Measurements from ENCODE around the gene HOXC12.

HOXC12 gene

DNA sequence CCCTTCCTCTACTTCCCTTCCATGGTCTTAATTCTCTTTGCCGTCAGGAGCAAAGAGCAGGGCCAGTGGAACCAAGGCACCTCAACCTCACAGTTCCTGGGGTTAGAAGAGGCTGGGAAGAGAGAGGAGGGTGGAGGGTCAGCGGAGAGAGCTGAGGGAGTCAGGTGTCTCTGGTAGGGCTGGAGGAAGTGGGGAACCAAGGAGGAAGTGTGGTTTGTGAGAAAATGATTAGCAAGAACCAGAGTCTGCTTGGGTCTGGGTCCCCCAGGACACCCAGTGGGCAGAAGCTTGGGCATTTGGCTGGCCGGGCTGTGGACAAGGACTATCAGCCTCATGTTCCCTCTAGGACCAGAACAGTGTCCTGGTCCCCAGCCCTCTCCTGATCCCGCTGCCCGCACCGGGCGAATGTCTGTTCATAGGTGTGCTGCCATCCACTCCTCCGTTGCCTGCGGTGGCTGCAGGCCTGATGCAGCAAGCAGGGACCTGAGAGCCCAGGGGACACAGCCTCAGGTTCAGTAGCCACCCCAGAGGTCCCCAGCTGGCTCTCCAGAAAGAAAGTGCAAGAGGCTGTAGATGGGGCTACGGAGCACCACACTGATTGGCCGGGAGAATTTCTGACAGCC, 2.3 kb downstream of the HOXC12 start:
- DNase-seq = no peak

DNA sequence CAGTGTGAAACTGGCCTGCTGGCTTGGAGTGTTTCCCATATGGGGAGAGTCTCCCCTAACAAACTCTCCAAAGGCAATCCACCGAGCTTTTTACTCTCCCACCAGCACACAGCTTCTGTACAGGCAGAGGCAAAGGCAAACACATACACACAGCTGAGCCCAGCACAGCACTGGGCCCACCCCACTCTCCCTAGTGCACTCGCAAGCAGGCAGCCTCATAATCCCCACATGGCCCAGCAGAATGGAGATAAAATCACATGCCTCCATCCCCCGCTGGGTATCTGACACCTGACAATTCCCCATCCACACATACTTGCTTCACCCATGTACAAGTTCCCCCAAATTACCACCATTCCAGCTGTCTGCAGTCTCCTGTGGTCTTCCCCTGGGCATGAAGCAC, 3.4 kb downstream of the HOXC12 start:
- no peak for DNase-seq

DNA sequence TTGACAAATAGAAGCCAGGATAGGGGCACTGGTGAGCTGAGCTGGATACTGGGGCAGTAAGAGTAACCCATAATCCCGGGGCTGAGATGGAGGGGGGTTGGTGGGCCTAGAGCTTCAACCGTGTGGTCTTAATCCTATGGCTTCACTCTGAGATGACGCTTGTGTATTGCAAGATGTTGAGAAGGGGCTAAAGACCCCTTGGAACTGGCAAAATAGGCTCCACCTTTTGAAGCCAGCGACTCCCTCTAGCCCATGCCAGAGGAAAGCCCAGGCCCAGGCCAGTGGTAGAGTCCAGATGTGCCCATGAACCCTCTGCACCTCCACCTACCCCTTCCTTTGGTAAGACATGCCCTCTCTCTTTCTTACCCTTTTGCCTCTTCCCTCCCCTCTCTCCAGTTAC, 4.6 kb downstream of the HOXC12 start:
- DNase-seq = no peak

DNA sequence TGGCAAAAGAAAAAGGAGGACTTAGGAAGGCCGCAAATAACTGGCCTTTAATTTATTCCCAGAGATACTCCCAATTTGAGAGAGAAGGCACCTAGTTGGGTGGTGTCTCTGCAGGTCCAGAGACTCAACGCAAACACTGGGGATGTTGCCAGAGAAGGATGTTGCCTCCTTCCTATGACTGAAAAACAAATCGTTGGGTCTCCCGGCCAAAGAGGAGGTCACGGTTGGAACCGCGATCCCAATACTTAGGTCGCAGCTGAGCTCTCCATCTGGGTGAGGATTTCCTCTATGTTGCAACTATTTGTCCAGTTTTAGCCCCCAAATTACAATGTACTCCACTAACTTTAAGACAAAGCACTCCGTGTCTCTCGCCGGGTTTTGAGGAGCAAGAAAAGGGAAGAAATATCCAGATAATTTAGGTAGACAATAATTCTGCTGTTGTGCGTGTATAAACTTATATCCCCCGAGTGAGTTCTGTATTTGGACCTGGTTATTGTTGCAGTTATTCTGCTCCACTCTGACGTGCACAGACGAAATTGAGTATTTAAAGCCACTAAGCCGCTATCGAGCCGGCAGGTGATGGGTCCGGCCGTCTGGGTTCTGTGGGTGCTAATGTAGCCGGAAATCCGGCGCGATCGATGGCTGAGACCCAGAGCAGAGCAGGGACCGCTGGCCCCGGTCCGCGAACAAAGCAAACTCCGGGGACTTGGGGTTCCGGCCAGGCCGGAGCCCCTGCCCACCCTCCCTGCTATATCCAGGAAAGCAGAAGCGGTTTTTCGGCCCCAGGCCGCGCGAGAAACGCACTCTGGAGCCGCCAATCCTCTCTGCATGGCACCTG, 5.7 kb downstream of the HOXC12 start:
- DNase-seq = no peak

DNA sequence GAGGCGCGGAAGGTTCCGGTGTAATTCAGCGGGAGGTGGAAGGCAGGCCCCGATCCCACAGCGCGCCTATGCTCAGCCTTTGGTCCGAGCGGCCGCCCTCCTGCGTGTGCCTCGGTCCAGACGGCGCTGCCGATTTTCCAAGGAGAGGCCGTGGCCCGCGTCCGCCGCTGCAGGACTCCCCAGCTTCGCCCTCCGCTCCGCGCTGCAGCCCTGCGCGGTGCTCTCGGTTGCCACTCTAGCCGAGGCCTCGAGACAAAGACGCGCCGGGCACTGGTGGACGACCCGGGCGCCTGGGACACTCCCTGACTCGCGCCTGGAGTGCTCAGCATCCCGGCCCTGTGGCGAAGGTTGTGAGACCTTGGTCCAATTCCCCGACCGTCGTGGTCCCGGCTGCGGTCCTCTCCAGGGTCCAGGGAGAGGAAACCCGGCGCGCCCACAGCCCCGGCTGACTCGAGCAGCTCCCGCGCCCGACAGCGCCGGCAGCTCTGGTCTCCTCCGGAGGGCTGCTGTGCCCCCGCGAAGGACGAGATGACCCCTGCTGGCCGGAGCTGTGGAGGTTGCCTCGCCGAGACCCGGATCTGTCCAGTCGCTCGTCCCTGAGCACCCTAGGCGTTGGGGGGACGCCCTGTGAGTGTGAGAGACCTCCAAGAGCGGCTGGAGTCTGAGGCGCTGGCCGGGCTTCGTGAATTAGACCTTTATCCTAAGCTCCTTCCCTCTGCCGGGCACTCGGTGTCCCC, 6.5 kb downstream of the HOXC12 start:
- DNase-seq = no peak

DNA sequence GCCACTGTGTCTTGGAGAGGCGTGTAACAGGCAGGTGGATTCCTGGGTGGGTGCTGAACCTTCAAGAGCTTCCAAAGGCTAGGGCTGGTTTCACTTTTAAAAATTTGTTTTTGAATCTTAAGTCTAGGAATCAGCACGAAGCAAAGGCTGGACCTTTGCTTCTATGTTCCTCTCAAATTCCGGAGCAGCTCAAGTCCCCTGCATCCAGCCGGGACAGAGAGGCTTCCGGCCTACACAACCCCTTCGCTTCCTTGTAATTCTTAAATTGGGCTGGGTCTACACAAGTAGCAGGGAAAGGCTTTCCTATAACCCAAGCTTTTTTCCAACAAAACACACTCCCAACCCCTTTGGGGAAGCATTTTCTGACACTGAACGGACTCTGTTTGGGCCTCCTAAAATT, 8.3 kb downstream of the HOXC12 start:
- no peak for DNase-seq

DNA sequence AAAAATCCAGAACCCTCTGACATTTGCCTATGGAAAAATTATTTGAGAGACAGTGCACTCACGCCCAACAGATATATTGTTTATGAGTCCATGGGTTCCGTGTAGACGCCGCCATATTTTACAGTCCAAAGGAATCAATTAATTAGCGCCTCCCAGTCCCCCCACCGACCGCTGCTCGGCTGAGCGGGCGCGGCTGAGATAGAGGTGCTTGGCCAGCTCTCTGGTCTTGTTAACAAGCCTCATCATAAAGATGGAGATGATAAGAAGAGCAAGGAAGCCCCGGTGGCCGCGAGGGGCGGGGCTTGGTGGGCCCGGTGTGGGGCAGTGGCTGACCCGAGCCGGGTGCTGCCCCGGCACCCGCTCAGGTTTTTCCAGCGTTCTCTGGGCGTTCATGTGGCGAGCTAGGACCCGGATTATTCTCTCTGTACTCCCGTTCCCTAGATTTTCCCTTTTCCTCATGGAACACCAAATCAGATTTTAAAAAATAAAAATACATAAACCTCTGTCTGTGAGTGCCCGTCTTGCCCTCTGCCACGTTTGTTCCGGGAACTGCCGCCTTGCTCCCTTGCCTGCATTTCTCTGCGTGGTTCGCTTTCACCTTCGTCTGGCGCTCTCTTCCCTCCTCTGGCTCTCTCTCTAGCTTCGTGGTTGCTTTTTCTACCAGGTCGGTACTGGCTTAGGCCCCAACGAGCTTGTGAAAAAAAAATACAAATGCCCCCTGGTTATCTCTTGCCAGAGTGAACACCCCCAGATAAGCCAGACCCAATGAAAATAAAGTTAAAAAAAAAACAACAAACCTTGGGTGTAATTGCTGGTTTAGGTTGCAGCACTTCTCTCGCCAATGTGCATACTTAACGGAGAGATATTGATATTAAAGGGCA, 9.0 kb downstream of the HOXC12 start:
- no peak for DNase-seq

DNA sequence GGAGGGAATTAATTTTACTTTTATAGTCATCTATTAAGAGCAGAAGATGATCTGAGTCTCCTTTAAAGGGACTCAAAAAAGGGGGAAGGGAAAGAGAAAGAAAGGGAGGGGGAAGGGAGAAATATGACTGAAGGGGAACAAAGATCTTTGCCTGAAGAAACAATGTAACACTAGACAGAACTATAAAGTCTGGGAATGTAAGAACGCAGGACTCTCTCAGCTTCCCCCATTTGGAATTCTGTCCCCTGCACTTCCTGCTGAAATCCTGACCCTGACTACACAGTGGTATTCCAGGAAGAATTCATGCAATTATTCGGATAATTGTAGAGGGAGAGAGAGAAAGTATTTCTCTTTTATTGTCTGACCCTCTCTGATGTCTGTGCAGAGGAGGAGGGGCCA, 9.6 kb downstream of the HOXC12 start:
- no peak for DNase-seq

DNA sequence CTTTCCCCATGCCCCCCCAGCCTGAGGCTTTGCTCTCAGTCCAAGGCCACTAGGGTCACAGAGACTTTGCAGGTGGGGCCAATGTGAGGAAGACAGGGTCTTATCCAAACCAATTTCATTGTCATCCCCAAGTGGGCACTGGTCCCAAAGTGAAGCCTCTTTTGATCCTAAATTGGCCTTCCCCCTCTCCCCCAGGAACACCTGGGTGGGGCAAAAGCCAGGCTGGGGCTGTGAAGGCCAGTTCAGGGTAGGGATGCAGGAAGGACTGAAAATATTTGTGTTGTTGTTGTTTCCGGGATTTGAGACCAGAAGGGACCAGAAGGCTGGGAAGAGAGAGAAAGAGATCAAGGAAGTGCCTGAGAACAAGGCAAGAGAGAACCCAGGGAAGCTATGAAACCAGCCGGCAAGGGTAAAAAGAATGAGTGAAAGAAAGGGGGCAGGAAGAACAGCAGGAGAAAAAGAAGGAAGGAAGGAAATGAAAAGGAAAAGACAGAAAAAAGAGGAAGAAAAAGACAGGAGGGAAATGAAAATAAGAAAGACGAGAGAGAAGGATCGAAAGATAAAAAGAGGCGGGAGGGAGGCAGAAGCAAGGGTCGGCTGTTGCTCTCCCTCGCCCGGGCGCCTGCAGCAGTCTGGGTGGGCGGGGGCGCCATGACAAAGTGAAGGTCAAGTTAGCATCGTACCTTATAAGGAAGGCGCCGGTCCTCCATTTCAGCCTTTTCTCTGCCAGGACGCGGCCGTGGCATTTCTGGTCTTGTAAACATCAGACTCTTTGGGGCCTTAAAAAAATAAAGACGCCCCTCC, 10.8 kb downstream of the HOXC12 start:
- DNase-seq = no peak

DNA sequence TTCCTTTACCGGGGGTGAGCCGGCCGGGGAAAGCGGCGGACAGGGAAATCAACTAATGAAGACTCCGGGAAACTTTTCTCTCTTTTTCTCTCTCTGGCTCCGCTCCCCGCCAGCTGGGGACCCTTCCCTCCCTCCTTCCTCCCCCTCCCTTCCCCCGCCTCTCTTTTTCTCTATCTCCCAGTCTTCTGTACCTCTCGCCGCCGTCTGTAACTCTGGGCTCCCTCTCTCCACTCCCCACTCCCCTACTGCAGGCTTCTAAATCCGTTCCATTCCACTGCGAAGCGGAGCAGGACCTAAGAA, 11.3 kb downstream of the HOXC12 start:
- DNase-seq = no peak

DNA sequence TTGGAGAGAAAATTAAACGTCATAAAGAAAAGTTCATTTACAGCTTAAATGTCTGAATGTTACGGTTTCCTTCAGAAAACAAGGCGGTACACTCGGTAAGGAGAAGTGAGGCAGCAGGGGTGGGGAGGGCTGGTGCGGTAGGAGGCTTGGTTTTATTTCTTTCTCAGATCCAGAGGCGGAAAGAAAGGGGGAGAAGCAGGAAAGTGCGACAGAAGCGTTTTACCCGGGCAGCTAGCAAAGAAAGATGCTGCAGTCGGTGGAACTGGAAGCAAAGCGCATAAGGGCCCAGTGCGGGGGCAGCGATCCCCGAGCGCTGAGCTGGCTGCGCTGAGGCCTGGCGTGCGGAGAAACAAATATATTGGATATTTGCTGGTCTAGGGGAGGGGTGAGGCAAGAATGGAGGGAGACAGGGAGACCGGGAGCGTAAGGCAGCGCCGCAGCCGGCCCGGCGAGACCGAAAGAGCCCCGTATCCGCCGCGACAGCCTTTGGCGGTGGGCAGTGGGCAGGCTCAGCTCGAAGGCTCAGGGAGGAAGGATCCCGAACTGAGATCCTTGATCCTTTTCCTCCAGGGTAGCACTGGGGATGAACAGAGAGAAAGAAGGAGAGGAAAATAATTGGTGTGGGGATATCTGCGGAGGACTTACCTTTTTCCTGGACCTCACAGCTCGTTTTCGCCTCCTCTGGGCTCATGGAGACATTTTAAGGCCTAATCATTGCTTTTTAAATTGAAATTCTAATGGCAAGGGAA, 11.9 kb downstream of the HOXC12 start:
- DNase-seq = no peak

DNA sequence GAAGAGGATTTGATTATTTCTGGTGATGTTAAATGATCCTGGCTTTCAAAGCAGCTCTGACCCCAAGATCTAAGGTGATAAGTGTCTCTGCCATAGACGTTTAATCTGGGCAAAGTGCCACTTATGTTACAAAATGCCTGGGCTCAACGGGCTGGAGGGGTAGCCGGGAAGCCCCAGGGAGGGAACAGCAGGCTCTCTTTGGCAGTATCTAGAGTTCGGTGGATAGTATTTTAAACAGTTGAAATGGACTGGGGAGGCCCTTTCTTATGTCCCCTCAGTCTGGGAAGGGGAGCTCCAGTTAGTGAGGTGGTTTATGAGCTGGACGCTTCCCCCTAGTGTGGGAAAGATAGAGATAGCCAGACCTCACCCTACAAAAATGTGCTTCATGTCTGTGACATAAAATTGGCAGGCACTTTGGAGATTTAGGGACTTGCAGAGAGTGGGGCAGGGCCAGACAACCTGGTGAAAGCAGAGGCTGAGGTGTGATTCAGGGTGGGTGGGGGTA, 12.8 kb downstream of the HOXC12 start:
- no peak for DNase-seq

DNA sequence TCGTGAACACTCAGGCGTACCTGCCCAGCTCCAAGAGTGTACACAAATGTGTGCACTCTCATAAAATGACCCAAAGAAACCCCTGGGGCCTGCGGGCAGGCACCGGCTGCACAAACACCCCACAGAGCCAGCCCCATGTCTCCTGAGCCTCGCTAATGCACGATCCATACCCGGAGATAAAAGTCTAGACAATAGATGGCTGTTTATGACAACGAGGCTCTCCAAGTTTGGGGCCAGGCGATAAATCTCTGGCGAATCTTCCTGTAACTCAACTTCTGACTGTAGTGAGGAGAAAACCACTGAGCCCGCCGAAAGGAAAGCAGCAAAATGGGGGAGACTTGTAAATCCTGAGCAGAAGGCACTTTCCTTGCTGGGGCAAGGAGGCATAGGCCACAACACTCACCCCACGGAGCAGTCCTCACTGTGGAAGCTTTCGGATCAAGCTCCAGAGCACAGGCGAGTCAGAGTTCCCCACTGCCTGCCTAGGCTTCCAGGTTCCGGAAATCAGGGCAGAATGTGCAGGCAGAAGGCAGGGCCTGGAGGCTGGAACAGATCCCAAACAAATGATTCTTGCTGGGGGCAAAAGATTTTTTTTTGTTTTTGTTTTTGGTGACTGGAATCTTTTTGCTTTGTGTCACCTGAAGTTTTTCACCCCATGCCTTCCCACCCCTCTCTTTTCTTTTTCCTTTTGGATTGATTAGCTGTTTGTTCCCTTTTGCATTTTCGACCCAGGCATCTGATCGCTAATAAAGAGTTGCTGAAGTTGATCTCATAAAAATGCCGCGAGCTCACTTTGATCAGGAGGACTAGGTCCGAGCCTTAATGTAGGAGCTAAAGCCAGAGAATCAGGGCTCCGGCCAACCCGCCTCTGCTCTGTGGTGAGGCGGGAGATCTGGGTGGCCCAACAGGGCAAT, 13.8 kb downstream of the HOXC12 start:
- DNase-seq = no peak

DNA sequence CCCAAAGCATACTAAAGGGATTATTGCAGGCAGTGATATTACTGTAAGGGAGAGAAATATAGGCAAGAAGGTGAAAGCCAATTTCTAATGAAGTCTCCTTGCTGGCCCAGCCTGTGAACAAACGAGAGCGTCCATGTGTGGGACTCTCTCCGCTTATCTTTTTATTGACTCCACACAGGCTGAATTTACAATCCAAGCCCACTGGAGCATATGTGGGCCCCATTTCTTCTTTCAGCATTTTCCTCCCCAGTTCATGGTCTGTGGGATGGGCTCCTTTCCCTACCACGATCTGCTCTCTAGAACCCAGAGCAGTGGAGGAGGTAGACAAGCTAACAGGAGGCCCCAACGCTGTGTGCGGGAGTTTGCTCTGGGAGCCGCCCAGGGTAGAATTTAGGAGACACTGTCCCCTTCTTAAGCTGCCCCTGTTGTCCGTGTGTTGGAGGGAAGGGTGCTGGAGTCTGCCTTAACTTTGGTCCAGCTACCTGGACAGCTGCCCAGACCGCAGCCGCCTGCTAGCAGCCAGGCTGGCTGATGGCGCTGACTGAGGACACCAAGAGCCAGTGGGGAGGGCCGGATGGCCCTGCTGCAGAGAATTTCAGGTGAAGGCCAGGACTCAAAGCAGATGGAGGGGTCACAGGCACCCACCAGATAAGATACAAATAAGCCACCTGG, 15.0 kb downstream of the HOXC12 start:
- no peak for DNase-seq

DNA sequence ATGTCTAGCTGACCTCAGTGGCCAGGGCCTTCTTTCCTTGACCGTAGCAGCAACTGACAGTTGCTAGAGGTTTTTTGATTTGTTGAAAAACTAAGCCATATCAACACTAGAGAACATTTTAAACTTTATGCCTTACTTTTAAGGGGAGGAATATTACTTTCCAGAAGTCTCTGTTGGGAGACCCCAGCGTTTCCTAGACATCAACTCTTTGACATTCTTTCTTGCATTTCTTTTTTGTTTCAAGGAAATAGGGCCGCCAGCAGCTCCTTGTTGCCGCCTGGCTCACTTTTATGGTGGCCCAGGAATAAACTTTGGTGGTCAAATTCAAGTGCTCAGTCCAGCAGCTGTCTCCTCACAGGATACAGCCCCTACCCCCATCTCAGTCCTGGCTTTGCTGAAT, 15.7 kb downstream of the HOXC12 start:
- DNase-seq = no peak

DNA sequence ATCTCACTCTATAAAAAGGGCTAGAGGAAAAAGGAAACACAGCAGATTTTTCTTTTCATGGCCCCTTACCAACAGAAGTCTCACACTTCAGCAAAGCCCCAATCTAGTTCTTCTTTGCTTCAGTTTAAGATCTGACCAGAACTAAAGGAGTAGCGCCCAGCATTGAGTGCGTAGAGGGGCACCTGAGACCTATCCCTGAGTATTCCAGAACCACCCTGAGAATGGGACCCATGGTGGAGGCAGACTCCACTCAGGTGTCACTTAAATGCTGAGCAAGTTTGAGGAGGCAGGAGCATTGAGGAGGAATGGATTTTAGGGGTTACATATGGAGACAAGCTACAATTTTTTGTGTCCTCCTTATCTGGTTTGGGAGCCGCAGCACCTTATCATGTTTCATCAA, 16.4 kb downstream of the HOXC12 start:
- no peak for DNase-seq

DNA sequence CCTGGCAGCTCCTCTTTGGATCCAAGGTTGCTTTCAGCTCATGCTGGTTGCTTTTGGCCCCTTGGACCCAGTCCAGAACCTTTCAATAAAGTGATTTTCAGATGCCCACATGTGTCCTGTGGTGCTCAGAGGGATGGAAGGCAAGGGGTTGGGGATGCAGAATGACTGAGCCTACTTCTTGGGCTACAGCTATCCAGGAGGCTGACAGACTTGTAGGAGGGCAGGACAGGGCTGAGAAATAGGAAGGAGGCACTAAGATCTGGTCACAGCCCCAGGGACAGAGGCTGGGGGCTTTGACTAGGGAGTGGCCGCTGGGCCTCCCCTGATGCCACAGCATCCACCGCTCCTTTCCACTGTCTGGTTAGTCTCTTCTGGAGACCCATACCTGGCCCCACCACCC, 17.0 kb downstream of the HOXC12 start:
- DNase-seq = no peak

DNA sequence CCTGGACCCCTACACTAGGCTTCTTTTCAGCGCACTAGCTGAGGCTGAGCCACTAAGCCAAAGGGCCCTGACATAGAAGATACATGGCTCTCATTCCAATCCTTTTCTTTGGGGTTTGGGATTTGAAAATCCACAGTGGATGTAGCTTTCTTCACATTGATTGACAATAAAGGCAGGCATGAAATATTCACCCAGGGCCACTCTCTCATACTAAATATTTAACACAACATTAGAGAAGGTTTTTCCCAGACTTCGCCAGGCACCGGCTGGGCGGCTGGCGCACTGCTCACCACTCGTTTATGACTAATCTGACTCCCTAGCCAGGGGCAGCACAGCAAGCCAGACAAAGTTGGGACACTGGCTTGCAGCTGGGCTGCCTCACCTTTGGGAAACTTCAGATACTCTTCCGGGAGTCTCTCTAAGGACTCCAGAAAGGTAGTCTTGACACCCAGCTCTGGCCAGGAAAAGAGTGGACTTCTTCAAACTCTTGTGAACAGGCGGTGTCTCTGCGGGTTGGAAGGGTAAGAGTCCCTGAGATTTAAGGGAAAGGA, 17.5 kb downstream of the HOXC12 start:
- DNase-seq = no peak

DNA sequence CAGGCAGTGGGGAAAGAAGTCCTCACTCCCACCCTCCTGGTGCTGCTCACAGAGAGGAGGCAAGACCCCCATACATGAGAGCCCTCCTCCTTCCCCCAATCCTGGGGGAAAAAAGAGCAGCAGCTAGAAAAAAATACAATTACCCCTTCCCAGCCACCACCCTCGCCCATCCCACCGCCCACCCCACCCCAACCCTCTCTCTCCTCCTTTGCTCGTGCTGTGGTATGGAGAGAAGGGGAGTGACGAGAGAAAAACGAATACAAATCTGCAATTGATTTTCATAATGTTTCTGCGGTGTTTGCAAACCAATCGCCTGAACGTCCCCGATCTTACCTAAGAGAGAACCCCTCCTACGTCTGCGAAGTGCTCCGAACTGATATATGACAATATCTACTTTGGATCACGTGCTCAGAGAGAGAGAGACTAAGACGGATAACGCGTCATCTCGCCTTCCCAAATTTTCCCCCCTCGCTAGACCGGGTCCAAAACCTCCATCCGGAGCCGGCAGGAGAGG, 18.1 kb downstream of the HOXC12 start, which contains the start of gene HOXC11:
HOXC11 (plus strand) TSS at position 405 of the 514 bp plus-strand sequence. CDS start 116 bp downstream, outside the sequence.
- no peak for DNase-seq
